Anterior cingulate cortex (tissue), 58 donors: ENCODE measurements around the gene ABCA7.

Experiments
- DNase-seq, 58 donors: peaks; one replicate each; lab custom pipeline; 2025; lab: John Stamatoyannopoulos, UW

ABCA7 gene

GRCh38 chr19:1066748-1067340 lies 26.9 kb downstream of the ABCA7 start, which contains the start of gene ARHGAP45:
TSS of gene ARHGAP45 (plus strand) at chr19:1067167. CDS start at chr19:1067406, 239 bp downstream.
- peak in 1 of 58 donors; percentile 24 for DNase-seq

GRCh38 chr19:1067341-1067957 lies 27.5 kb downstream of the ABCA7 start:
- DNase-seq = no peak

GRCh38 chr19:1068009-1069001 lies 28.4 kb downstream of the ABCA7 start:
- peak in 4 of 58 donors; percentile 8 to 49 (median 14) for DNase-seq

GRCh38 chr19:1069009-1069779 lies 29.3 kb downstream of the ABCA7 start:
- peak in 20 of 58 donors; percentile 6 to 51 (median 24) for DNase-seq

GRCh38 chr19:1070576-1070930 lies 30.6 kb downstream of the ABCA7 start:
- DNase-seq = no peak

GRCh38 chr19:1070931-1071791 lies 31.3 kb downstream of the ABCA7 start:
- no peak for DNase-seq

- no peak for DNase-seq
Observed at GRCh38 chr19:1072371-1073015, 32.6 kb downstream of the ABCA7 start.

GRCh38 chr19:1073063-1073955 lies 33.4 kb downstream of the ABCA7 start:
- DNase-seq = no peak

GRCh38 chr19:1073956-1074517 lies 34.1 kb downstream of the ABCA7 start:
- no peak for DNase-seq

- DNase-seq = peak in 55 of 58 donors; percentile 3 to 84 (median 53)
Observed at GRCh38 chr19:1074544-1075283, 34.8 kb downstream of the ABCA7 start.

- DNase-seq = no peak
Observed at GRCh38 chr19:1076046-1076386, 36.1 kb downstream of the ABCA7 start.

GRCh38 chr19:1076951-1077350 lies 37.0 kb downstream of the ABCA7 start:
- DNase-seq = peak in 30 of 58 donors; percentile 3 to 50 (median 22)

- DNase-seq = no peak
Observed at GRCh38 chr19:1079566-1080111, 39.7 kb downstream of the ABCA7 start.

- no peak for DNase-seq
Observed at GRCh38 chr19:1080360-1081161, 40.7 kb downstream of the ABCA7 start.

- no peak for DNase-seq
Observed at GRCh38 chr19:1081301-1082164, 41.6 kb downstream of the ABCA7 start.
